GM21576 (cell line): ENCODE measurements around the gene MAMDC2.

Experiments used
- ATAC-seq: cut with Tn5 transposase; IDR thresholded peaks from one replicate; pipeline ENCODE4 v1.9.1; 2021; ENCODE audit warnings: mild to moderate bottlenecking, moderate library complexity; ENCODE audit not compliant: unreplicated experiment

The MAMDC2 gene

DNA sequence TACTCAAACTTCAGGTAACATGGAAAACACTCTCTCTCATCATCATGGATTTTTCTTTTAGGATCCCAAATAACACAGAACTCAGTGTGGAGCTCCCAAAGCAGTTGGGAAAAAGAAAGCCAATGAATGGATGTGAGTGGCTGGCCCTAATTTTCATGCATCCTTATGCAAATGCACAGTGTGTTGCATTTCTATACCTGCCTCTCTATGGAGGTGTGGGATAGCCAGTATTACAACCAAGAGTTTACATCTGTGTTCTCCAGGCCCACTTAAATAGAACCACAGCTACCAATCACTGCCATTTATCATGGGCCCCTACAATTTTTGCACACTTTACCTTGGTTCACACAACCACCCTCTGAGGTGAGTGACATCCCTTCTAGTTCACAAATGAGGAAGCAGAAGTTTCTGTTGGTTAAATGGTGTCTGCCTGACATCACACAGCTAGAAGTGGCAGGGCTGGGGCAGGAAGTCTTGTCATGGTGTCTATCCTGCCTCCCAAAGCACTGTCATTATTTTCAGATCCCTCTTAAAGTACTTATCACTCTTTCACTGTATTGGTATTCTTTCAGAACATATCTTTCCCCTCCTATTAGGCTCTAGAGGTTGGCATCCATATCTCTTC, 17.3 kb downstream of the MAMDC2 start:
- peak; percentile 94 for ATAC-seq

DNA sequence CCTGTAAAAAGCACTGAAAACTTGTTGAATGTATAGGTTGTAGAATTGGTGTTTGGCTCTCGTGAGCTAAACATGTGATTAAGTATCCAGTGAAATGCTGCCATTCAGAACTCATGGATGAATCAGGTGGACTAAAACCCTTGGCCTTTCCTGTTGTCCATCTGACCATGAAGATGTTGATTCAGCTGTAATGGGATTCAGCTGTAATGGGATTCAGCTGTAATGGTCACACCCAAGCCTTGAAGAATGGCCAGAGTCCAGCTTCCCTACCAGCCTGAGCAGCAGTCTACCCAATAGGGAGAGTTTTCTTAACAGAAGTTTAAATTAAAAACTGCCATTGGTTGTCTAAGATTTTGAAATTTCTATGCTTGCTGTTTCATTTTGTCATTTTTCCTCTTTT, 18.1 kb downstream of the MAMDC2 start:
- no peak for ATAC-seq

DNA sequence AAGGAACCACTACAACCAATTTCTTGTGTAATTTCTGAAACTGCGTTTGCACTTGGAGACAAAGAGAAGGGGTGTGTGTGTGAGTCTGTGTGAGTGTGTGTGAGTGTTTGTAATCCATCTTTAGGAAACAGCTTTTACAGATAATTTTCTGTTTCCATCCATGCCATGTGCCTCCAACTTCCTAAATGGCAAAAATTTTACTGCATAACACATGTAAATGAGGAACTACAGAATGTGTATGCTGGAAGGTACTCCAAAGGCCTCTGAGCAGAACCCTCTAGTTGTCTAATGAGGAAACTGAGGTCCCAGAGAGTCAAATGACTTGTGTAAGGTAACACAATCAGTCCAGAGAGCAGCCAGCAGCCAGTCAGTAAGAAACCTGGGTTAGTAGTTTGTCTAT, 20.8 kb downstream of the MAMDC2 start:
- ATAC-seq: no peak

DNA sequence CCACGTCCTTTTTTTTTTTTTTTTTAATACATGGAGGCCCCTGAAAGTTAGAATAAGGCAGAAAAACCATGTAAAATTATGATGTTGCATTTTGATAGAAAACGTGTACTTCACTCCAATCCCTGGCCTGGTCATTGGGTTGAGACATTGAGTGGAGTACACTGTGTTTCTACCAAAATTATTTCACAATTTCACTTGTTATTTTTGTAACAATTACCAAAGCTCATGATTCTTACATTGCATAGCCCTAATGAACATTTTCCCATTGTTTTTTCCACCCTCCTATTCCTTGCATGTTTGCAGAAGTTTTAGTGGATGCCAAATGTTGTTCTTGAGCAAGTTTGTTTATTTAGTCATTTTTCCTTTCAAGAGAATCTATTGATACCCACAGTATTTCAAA, 21.9 kb downstream of the MAMDC2 start:
- ATAC-seq: no peak

DNA sequence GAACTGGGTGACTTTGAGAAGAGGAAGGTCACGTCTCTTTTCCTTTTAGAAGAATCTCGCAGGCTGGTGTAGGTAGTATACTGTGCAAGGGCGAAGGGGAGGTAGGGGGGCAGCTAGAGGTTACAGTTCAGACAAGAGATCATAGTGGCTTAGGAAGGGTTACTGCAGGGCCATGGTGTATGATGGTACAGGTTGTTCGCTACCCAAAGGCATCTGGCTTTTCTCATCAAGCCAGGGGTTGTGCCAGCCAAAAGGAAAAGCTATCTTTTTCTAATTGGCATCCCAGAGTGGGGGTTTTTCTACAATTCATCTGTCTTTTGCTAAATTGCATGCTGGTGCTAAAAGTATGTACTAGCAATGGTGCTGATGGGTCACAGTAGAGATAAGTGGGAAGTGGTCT, 22.8 kb downstream of the MAMDC2 start:
- ATAC-seq: no peak

DNA sequence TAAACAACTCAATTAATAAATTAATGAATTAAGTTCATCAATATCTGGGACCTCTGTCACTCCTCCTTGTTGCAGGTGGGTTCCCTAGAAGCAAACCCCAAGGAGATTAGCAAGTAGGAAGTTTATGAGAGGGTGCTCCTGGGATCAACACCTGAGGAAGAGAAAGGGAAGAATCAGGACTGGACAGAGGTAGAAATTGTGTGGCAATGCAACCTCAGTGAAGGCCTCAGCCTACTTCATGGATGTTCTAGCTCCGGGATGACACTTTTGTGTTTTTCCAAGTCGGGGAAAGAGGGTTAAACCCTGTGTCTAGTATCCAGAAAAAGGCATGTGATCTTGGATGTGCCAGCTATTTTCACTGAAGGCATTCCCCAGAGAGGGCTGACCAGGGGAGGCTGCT, 23.2 kb downstream of the MAMDC2 start:
- ATAC-seq: no peak

DNA sequence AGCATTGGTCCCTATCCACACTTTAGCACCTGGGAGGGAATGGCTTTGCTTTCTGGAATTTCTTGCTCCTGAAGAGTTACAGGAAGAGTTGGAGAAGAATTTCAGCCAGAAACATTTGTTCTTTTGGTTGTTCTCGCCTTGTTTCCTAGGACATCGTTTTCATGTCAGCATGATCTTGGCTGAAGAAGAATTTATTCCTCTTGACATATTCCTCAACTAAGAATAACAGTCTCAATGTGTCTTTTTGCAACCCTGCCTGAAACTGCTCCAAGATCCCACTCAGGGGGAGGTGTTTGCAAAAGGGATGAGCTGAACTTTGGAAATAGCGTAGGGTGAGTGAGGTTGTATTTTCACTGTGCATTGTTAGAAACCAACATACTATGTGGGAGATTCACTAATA, 26.1 kb downstream of the MAMDC2 start:
- no peak for ATAC-seq

DNA sequence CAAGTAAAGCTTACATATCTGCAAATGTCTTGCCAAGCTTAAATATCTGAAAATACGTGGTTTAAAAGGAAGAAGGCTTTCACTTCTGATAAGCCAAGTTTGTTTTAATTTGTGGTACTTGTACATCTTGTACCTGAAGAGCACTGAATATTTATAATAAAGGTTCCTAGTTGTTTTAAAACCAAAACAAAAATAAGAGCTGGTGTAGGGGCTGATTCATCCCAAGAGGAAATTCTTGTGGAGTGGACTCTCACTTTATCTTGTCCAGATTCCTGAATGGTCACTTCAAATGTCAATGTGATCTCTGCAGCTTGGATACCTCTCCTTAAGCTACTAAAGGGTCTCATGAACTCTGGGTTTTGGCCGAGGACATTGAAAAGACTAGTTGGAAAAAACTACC, 29.5 kb downstream of the MAMDC2 start:
- ATAC-seq: no peak

DNA sequence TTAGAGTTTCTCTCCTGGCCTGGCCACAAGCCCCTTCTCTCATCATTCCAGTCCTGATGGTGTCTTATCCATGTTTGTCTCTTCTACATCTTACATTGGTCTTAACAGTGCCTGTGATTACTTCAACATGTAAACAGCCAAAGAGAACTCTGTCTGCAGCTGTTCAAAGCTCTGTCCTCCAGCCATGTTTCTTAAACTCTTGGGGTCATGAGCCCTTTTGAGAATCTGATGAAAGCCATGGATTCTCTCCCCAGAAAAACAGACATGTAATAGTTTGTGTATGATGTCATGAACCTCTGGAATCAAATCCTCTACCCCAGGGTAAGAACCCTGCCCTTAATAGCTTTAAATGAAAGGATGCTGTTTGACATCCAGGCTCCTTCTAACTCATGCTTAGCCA, 30.1 kb downstream of the MAMDC2 start:
- no peak for ATAC-seq

DNA sequence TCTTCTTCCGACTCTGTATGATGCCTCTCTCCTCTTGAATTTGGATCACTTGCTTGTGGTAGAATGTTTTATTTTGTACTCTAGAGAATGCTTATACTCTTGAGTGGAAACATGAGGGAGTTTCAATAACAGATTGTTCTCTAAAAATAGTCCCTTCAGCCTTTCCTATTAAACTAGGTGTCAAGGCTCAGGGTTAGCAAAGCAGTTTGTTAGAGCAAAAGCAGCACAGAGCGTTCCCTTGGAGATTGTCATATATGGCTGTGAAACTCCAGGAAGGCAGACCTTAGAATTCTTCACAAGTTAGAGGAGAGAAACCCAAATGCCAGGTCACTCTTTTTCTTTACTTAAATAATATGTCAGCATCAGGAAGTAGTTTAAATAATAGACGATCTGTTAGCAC, 33.0 kb downstream of the MAMDC2 start:
- no peak for ATAC-seq

DNA sequence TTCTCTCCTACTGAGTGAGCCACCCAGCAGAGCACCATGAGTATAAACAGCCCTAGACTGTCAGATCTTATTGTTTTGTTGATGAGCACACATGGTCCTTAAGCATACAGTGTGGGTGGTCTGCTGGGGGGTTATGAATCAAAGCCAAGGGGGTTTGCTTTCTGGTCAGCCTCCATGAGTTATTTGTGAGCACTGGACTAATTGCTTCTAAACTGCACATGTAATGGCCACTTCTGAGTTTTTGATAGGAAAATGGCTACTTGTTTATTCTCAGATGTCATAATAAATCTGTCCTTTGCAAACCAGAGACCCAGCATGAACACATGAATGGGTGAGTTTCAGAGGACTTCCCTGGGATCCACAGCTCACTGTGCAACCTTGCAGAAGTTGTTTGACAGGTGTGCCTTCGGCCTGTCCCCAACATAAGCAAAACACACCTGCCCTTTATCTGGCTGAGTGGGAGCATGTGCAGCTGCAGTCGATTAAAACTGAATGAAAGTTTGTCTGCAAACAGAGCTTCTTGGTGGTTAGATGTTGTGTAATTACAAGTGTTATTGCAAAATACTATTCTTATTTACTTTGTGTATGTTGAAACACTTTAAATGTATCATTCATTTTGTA, 35.9 kb downstream of the MAMDC2 start:
- ATAC-seq: no peak

DNA sequence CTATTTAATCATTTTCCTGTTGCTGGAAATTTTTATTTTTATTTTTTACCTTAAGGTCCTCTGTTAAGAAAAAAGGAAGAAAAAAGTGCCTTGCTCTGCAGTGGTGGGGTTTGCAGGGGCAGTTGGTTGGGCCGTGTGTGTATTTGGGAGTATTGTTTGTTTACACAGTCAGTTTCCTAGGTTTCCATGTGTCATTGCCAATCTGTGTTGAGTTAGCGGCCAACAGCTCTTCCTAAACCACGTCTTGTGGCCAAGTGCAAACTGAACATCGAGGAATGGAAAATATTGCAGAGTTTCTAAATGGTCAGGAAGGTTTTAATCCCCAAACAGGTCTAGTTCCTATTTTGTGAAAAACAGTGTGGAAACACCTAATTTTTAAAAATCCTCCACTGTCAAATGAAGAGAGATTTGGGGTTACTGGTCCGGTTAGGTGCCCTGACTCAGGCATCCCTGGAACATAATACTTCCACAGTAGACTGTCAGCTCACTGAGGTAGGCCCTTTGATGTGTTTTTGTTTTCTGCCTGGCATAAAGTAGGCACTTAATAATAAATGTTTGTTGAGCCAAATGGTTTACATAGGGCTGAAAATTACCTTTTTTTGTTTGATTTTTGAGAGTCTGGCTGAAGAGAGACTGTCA, 37.0 kb downstream of the MAMDC2 start:
- ATAC-seq: no peak

DNA sequence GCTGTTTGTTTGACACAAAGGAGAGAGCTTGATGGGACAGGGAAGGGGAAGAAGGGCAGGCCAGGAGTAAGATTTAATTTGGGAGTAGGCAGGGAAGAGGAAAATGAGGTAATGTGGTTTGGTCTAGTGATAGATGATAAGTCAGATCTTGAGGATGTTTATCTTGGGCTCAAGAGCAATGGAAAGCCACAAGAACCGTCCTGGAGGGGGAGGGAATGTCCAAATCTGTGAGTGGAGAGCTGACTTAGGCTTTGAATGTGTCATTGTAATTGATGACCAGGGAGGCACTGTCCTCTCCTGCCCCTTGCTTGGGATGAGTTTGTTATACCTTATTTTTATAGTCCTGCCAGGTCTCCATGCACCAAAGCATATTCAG, 37.5 kb downstream of the MAMDC2 start:
- ATAC-seq: no peak

DNA sequence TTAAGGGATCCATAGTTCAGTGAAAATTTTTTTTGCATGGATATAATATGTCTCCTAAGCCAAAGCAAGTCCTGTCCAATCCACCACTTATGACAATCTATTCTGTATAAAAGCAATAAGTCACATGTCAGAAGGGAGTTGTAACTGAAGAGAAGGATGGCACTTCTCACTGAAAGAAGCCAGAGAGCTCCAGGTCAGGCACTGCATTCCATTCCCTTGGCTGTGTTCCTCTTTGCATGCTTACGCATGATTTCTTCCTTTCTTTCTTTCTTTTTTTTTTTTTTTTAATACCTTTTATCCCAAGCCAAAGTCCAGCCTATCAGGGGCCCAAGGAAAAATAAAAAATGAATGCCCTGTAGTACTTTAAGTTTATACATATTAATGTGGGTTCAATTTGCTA, 39.8 kb downstream of the MAMDC2 start:
- ATAC-seq: no peak

DNA sequence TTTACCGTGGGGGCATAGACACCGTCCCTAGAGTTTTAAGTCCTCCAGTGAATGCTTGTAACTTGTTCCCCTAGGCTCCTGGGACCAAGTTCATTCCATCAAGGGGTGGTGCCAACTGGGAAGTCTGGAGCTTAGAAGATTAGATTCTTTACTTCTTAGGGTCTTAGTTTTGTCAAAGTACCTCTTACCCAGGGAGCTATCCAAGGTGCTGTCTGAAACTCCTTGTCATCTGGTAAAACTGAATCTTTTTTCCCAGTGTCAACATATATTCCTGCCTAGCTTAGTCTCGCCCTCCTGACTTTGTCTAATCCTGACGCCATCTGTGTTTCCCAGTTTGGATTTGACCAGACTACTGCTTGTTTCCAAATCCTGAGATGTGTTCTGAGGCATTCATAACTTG, 41.6 kb downstream of the MAMDC2 start:
- no peak for ATAC-seq

DNA sequence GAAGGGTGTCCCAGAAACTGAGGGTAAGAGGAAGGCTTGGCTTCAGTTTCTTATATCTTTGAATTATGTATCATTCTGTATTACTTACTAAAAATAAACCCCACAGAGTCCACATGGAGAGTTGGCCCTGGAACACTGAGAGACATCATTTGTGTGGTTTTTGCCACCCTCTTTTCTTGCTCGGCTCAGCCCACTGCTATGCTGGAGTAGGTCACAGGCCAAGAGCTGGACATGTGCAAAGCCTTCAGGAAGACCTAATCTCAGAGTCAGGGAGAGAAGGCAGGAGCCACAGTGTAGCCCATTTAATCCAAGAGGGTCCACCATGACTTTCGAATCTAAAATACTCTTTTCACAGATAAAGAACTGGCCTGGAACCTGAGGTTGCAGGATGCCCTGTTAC, 47.5 kb downstream of the MAMDC2 start:
- ATAC-seq: no peak

DNA sequence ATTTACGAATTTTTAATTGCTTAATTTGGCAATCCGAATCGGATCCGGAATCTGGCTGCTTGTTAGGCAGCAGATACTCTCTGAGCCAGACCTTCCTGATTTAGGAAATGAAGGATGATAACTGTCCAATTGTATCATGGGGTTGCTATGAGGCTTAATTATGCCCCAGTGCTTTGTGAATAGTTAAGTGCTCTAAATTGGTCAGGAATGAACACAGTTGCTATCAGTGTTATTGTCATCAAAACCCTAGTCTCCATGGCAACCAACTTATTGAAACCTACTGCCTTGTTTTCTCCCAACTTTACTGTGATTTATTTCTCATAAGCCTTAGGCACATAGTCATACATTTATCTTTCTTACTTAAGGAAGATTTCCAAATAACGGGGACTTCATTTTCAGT, 47.9 kb downstream of the MAMDC2 start:
- ATAC-seq: no peak

DNA sequence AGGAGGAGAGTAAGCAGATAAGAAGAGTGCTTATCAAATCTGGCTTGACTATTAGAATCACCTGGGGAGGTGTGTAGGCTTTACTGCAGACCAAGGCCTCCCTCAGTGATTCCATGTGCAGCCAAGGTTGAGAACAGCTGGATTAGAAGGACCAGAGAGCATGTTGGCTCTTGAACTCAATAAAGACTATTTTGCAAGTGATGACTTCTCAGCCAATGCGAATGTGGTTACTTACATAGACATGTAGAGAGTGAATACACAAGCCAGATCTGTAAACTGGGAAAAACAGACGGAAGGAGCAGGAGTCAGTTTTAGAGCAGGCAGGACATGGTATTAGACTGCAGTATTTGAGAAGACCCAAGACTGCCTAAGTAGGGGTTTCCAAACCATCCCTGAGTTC, 48.5 kb downstream of the MAMDC2 start:
- ATAC-seq: no peak

DNA sequence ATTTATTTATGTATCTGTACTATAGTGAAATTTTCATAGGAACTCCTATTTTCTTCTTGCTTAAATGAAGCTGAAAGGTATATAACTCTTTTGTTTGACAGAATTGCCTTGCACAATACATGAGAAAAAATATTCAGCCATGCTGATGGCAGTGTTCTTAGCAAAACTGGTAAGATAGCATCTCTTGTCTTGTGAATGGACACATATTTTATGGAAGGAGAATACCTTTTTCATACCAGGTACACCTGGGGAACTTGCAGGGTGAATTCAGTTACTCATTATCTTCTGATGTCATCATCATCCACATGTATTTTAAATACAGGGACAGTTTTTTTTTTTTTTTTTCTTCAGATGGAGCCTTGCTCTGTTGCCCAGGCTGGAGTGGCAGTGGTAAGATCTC, 49.4 kb downstream of the MAMDC2 start:
- ATAC-seq: no peak

DNA sequence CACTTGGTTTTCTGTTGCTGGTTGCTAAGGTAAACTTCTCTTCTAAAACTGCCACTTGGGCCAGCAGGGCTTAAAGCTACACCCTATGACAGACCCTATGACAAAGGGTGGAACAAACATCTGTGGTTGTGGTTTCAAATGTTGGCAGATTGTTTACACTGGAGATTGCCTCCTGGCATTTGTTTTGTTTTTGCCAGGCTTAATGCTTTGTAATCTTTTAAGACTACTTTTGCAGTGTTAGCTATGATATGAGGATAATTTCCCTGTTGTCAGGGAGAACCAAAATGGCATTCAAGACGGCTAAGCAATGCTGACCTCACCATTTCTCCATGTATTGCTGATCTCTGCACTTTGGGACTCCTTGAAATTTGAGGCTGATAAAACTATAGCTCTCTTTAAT, 50.3 kb downstream of the MAMDC2 start:
- ATAC-seq: no peak

DNA sequence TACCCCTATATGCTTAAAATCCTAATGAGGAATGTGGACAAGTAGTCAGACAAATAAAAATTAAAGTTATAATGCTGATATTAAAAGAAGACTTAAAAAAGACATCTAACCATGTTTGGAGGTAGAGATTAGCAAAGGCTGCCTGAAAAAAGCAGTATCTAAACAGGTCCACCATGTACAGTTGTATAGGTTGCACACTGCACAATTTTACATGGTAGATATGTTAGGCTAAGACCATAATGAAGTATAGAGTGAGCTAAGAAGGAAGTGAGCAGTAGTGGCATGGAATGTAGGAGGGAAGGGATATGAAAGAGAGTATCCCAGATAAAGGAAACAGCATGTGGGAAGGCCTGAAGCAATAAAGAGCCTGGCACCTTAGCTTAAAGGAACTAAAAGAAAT, 51.1 kb downstream of the MAMDC2 start:
- ATAC-seq: no peak

DNA sequence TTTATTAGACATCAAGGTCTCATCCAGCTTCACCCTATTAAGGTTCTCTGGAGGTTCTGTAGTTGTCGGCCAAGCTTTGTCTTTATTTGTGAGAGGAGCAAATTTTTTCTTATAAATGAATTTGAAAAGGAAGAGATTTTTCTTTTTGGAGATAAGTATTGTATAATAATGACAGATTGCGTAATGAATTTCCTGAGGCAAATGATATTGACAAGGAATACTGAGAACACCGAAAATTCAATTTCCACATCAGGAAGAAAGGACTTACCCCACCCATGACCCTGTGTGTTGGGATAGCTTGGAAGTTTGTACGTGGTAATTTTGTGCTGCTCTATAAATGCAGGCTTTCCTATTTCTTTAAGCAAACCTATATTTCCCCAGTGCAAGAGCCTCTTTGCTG, 53.5 kb downstream of the MAMDC2 start:
- ATAC-seq: no peak

DNA sequence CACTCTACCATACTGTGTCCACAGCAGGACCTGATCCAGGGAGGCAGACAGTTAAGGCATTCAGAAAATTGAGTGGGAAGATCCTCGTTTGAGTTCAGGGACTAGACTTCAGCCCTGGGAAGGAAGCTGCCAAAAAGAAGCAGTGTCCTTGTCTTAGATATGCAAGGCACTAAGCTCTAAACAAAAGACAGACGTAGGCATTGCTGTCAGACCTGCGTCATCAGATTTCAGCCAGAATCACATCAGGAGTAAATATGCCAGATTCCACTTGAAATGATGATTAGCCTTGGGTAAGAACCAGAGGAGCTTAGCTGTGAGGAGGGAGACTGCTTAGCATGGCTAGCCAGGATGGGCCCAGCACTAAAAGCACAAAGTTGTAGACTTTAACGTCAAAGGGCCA, 56.7 kb downstream of the MAMDC2 start:
- no peak for ATAC-seq
